HG03521 (cell line): ENCODE results near the gene MTX1.

Source experiments
- ATAC-seq: cut with Tn5 transposase; IDR thresholded peaks from one replicate; pipeline ENCODE4 v1.9.1; 2021; ENCODE audit warnings: mild to moderate bottlenecking, moderate library complexity; ENCODE audit not compliant: unreplicated experiment

Gene MTX1

DNA sequence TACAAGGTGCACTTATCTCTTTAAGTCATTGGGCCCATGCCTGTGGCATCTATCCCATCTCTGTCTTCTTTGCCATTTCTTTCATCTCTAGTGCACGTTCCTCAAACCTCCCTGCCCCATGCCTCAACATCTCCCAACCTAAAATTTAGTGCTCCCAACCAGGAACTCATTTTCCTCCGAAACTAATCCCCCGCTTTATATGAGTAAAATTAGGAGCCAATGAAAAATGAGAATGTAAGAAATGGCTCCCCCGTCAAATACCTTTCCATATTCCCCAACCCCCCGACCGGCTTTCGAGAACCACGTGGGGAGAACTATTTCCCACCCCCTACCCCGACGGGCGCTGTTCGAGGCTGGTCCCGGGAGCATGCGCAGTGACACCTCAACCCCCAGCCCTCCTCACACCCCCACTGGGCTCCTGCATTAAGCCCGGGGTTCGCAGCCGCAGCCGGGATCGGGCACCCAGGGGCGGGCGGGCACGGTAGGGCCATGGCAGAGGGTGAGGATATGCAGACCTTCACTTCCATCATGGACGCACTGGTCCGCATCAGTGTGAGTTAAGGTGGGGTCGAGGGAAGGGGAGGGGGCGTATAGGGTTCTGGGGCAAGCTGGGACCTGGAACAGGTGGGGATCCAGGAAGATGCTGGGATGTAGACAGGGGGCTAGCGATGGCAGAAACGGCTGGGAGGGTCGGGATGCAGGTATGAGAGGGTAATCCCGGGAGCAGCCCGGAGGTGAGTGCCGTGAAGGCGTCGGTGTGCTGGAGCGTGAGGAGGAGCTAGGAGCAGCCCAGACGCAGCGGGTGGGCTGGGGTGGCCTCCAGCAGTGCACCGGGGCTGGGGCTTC lies 34.8 kb upstream of the MTX1 start, which contains the start of gene TRIM46:
TRIM46 (plus strand) TSS at position 372 of the 846 bp plus-strand sequence; CDS start at position 490, 118 bp downstream.
- ATAC-seq, result no peak

GRCh38 chr1:155174324-155175280 lies 33.9 kb upstream of the MTX1 start:
- ATAC-seq, result no peak

DNA sequence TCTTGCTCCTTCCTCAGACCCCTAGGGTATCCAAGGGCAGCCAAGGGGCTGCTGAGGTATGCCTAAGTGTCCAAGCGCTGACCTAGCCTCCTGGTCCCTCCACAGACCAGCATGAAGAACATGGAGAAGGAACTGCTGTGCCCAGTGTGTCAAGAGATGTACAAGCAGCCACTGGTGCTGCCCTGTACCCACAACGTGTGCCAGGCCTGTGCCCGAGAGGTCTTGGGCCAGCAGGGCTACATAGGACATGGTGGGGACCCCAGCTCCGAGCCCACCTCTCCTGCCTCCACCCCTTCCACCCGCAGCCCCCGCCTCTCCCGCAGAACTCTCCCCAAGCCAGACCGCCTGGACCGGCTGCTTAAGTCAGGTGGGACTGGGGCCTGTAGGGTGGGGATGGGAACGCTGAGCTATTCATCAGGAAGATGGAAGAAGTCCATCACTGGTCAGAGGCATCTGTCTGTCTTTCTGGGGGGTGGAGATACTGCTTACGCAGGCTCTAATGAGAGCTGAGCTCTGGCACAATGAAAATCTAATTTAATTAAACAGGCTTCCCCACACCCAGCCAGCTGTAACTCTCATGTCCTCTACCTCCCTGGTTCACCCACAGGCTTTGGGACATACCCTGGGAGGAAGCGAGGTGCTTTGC lies 33.1 kb upstream of the MTX1 start:
- no peak for ATAC-seq

DNA sequence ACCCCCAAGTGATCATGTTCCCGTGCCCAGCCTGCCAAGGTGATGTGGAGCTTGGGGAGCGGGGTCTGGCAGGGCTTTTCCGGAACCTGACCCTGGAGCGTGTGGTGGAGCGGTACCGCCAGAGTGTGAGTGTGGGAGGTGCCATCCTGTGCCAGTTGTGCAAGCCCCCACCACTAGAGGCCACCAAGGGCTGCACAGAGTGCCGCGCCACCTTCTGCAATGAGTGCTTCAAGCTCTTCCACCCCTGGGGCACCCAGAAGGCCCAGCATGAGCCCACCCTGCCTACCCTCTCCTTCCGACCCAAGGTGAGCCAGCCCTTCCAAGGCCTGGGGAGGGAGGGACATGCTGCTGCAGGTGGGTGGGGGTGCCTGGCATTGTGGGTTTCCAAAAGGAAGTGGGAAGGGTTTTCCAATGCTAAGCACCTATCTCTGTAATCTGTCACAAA lies 32.5 kb upstream of the MTX1 start:
- ATAC-seq, result no peak

- ATAC-seq, result no peak
Observed at GRCh38 chr1:155176544-155177071, 31.9 kb upstream of the MTX1 start.

GRCh38 chr1:155177192-155177917 lies 31.1 kb upstream of the MTX1 start:
- no peak for ATAC-seq

DNA sequence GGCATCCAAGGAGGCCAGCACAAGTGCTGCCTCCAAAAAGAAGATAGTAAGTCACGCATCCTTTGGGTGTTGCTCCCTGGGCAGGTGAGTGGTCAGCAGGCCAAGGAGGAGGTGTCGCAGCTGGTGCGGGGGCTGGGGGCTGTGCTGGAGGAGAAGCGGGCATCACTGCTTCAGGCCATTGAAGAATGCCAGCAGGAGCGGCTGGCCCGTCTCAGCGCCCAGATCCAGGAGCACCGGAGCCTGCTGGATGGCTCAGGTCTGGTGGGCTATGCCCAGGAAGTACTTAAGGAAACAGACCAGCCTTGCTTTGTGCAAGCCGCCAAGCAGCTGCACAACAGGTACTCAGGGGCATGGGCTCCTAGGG lies 30.6 kb upstream of the MTX1 start:
- no peak for ATAC-seq

GRCh38 chr1:155178441-155179111 lies 29.9 kb upstream of the MTX1 start:
- ATAC-seq, result no peak

- ATAC-seq, result no peak
Observed at GRCh38 chr1:155179112-155180031, 29.1 kb upstream of the MTX1 start.

- ATAC-seq, result no peak
Observed at GRCh38 chr1:155181371-155182051, 27.0 kb upstream of the MTX1 start.

DNA sequence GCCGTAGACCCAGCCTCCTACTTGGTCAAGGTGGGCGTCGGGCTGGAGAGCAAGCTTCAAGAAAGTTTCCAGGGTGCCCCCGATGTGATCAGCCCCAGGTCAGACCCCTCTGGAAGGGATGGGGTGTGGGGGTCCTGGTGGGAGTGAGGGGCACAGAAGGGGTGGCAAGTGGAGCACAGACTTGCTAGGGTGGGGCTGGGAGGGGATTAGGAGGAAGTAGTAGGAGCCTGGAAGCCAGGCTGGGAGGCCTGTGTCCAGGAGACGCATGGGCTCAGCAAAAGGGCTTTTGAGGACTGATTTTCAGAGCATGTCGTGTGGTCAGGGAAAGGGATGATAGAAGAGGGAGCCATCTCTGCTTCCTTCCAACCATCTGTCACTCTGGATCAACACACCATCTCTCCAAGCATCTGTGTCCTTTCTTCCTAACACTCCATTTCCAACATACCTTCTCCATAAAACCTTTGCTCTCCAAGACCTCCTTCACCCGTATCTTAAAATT lies 26.4 kb upstream of the MTX1 start:
- ATAC-seq, result no peak

GRCh38 chr1:155183775-155184221 lies 24.7 kb upstream of the MTX1 start:
- ATAC-seq, result no peak

DNA sequence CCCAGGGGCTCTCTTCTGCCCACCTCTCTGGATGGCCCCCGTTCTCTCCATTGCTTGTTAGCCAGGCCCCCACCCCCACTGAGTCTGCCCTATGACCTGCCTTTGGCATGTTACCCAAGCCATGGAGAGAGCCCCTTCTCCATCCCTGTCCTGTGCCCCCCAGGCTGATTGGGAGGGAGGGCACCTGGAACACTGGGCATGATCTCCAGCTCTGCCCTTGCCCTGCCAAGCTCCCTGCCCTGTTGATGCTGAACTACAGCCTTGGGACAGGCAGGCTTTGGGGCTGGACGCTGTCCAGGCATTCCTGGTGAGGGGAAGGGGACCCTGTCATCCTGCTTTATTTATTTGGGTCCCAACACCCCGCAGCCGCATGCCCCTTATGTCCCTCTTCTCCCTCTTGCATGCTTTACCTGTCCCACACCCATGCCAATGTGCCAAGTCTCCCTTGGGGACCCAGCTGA lies 24.1 kb upstream of the MTX1 start:
- ATAC-seq, result no peak

GRCh38 chr1:155184835-155185782 lies 23.4 kb upstream of the MTX1 start:
- ATAC-seq, result no peak

- no peak for ATAC-seq
Observed at GRCh38 chr1:155185783-155186066, 22.8 kb upstream of the MTX1 start.

GRCh38 chr1:155186067-155186793 lies 22.3 kb upstream of the MTX1 start:
- ATAC-seq, result no peak
